CD4-positive, alpha-beta T cell (primary cell): Measurements from ENCODE around the gene NDUFV3. TPM values are rescaled to one million over a fixed set of nuclear protein-coding genes. Genes with fewer than 3 reads are reported as not detected.
"Not testable (repeated sequence)": the region's sequence is repeated elsewhere in the genome, so short reads cannot be mapped to it uniquely, and the experiment has no call there.

Experiments
- ATAC-seq: fragments of 200-7000 bp; cut with Tn5 transposase; one replicate; pipeline ENCODE4 v1.10.0; 2022; ENCODE audit warnings: mild to moderate bottlenecking; ENCODE audit not compliant: poor library complexity
- CTCF ChIA-PET: fragments of 350-600 bp; sonication (Branson Sonifier 250); formaldehyde crosslinking; loops from one replicate; lab custom pipeline; 2021; ENCODE audit warnings: antibody characterized with exemption, inconsistent platforms; lab: Charles Lee
- POLR2A ChIA-PET: fragments of 350-600 bp; sonication (Branson Sonifier 250); formaldehyde crosslinking; loops from one replicate; lab custom pipeline; 2021; ENCODE audit warnings: antibody characterized with exemption, inconsistent platforms; lab: Charles Lee
- DNase-seq, 14 experiments: peaks; one replicate each; pipeline ENCODE4 v3.0.0-alpha.2; 2013 to 2020; ENCODE audit warnings: mixed read lengths in 2 of 14
- H3K27ac ChIP-seq, 2 donors: one replicate each; pipeline versions ENCODE4 v1.5.1 to v1.7.0; 2013; ENCODE audit warnings: low read length in 2 of 2, low read depth in 1 of 2, mild to moderate bottlenecking in 1 of 2
- H3K27me3 ChIP-seq, 2 experiments: 1 replicate in 1 of 2; 2 replicates in 1 of 2; pipeline versions ENCODE4 v1.6.1 to v1.7.0; 2013; ENCODE audit warnings: low read length in 2 of 2, control low read depth in 1 of 2, mild to moderate bottlenecking in 1 of 2, moderate library complexity in 1 of 2; ENCODE audit not compliant: insufficient read depth in 2 of 2, control insufficient read depth in 1 of 2
- H3K36me3 ChIP-seq: one replicate; pipeline ENCODE4 v1.6.1; 2013; ENCODE audit warnings: low read length, control low read depth; ENCODE audit not compliant: insufficient read depth
- H3K4me1 ChIP-seq: one replicate; pipeline ENCODE4 v1.6.1; 2013; ENCODE audit warnings: low read length, control low read depth; ENCODE audit not compliant: insufficient read depth
- H3K4me3 ChIP-seq: one replicate; pipeline ENCODE4 v1.5.1; 2013; ENCODE audit warnings: mild to moderate bottlenecking, low read length, moderate library complexity
- H3K9me3 ChIP-seq, 2 experiments: 1 replicate in 1 of 2; 2 replicates in 1 of 2; pipeline versions ENCODE4 v1.6.1 to v1.7.0; 2013; ENCODE audit warnings: low read length in 2 of 2, mild to moderate bottlenecking in 2 of 2, control low read depth in 1 of 2, moderate library complexity in 1 of 2; ENCODE audit not compliant: control insufficient read depth in 1 of 2, insufficient read depth in 1 of 2
- H3K27ac Mint-ChIP-seq: one replicate; pipeline ENCODE4 v1.8.0; 2020; ENCODE audit warnings: mixed read lengths
- H3K27me3 Mint-ChIP-seq: one replicate; pipeline ENCODE4 v1.8.0; 2021; ENCODE audit warnings: mixed read lengths
- H3K36me3 Mint-ChIP-seq: one replicate; pipeline ENCODE4 v1.8.0; 2021; ENCODE audit warnings: low read depth, mixed read lengths
- H3K4me1 Mint-ChIP-seq: one replicate; pipeline ENCODE4 v1.8.0; 2021; ENCODE audit warnings: low read depth, mixed read lengths
- H3K4me3 Mint-ChIP-seq: one replicate; pipeline ENCODE4 v1.8.0; 2020; ENCODE audit warnings: mild to moderate bottlenecking, mixed read lengths
- H3K9me3 Mint-ChIP-seq: one replicate; pipeline ENCODE4 v1.8.0; 2020; ENCODE audit warnings: mixed read lengths
- intact Hi-C, 2 experiments: fragments of 100-400 bp; cut with DNase I in 1 of 2; cut with micrococcal nuclease in 1 of 2; formaldehyde crosslinking; loops; one replicate each; pipeline versions ENCODE4 v1.15.1 to v1.9.0; 2023 to 2025; cut with DNase I, micrococcal nuclease
- total RNA-seq, 174 experiments: library from RNA in 2 of 174; stranded (reverse) in 2 of 174; gene quantifications; one replicate each; pipeline ENCODE4 v1.2.3 and lab custom pipeline; 2021 to 2026
- TF ChIP-seq, protein P1 (sequence below): fragments of 200-600 bp; IDR thresholded peaks from one replicate; pipeline ENCODE4 v1.8.0; 2022; ENCODE audit warnings: antibody characterized with exemption, mild to moderate bottlenecking

Gene NDUFV3
- total RNA-seq, 2 experiments from 2014 or later = 15.3 to 15.8 TPM

DNA sequence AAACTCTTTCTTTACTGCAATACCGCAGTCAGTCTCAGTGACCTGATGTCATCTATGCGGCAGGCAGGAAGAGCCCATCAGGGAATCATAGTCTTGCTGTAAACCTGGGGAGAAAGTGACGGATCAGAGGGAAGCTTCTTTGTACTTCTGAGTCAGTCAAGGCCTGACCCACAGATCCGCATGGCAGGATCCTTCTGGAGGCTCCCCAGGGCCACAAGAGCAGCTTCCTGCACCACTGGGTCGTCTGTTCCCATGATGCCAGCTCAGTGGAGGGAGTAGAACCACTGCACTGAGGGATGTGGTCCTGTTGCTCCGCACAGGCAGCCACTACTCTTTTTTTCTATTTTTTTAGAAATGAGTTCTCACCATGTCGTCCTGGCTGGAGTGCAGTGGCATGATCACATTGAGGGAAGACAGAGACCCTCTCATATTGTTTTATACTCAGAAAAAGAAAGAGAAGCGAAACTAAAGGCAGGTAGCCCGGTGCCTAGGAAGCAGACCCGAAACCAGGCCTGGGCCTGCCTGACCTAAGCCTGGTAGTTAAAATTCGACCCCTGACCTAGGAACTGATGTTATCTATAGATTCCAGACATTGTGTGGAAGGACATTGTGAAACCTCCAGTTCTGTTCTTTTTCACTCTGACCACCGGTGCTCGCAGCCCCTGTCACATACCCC lies 38.6 kb downstream of the NDUFV3 start:
- H3K4me1 Mint-ChIP-seq = no peaks in the 10 kb centered on the region
- TF ChIP-seq, protein P1, sequence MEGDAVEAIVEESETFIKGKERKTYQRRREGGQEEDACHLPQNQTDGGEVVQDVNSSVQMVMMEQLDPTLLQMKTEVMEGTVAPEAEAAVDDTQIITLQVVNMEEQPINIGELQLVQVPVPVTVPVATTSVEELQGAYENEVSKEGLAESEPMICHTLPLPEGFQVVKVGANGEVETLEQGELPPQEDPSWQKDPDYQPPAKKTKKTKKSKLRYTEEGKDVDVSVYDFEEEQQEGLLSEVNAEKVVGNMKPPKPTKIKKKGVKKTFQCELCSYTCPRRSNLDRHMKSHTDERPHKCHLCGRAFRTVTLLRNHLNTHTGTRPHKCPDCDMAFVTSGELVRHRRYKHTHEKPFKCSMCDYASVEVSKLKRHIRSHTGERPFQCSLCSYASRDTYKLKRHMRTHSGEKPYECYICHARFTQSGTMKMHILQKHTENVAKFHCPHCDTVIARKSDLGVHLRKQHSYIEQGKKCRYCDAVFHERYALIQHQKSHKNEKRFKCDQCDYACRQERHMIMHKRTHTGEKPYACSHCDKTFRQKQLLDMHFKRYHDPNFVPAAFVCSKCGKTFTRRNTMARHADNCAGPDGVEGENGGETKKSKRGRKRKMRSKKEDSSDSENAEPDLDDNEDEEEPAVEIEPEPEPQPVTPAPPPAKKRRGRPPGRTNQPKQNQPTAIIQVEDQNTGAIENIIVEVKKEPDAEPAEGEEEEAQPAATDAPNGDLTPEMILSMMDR = no peak
- ChIA-PET POLR2A (no interaction called here), CTCF (no interaction called here)
- no peaks in the 10 kb centered on the region for H3K4me1 ChIP-seq
- intact Hi-C loops = no loop called here
- H3K9me3 ChIP-seq = no peaks in the 10 kb centered on the region
- H3K9me3 Mint-ChIP-seq = no peaks in the 10 kb centered on the region
- H3K27ac Mint-ChIP-seq = no peak overlapping the region
- ATAC-seq (no peak), DNase-seq (no peak)
- H3K4me3 Mint-ChIP-seq = no peak overlapping the region
- H3K27ac ChIP-seq = no peak overlapping the region
- no peaks in the 10 kb centered on the region for H3K27me3 Mint-ChIP-seq
- no peaks in the 10 kb centered on the region for H3K36me3 Mint-ChIP-seq
- H3K4me3 ChIP-seq = no peak overlapping the region
- H3K27me3 ChIP-seq = no peaks in the 10 kb centered on the region
- H3K36me3 ChIP-seq = no peaks in the 10 kb centered on the region

DNA sequence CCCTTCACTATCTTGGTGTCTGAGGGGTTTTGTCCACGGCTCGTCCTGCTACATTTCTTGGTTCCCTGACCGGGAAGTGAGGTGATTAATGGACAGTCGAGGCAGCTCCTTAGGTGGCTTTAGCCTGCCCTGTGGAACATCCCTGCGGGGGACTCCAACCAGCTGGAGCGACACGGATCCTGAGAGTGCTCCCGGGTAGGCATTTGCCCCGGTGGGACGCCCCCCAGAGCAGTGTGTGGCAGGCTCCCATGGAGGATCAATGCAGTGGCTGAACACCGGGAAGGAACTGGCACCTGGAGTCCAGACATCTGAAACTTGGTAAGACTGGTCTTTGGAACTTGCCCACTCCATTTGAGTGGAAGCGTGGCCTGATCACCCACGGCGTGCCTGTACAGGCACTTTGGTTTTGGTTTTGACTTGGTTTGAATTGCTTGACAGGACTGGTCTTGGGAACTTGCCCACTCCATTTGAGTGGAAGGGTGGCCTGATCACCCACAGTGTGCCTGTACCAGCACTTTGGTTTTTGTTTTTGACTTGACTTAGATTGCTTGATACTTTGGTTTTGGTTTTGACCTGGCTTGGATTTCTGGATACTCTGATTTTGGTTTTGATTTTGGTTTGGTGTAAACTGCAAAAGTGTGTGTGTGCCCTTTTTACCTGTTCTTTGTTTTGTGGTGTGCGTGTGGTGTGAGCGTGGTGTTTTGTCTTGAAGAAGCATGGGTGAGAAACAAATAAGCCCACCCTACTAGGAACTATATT lies 39.4 kb downstream of the NDUFV3 start:
- H3K4me1 Mint-ChIP-seq, DNase-seq, H3K9me3 ChIP-seq, intact Hi-C loops, H3K27ac Mint-ChIP-seq, H3K4me1 ChIP-seq, H3K27me3 Mint-ChIP-seq, H3K36me3 ChIP-seq, ATAC-seq, H3K9me3 Mint-ChIP-seq, H3K27ac ChIP-seq, H3K4me3 ChIP-seq, H3K36me3 Mint-ChIP-seq, H3K4me3 Mint-ChIP-seq, CTCF ChIA-PET, H3K27me3 ChIP-seq: not testable (repeated sequence)
- POLR2A ChIA-PET = interaction anchor here (0.7 kb wide), 1 partner anchor 387 kb away, joined by 4 read pairs; no protein-coding TSS in a partner anchor

DNA sequence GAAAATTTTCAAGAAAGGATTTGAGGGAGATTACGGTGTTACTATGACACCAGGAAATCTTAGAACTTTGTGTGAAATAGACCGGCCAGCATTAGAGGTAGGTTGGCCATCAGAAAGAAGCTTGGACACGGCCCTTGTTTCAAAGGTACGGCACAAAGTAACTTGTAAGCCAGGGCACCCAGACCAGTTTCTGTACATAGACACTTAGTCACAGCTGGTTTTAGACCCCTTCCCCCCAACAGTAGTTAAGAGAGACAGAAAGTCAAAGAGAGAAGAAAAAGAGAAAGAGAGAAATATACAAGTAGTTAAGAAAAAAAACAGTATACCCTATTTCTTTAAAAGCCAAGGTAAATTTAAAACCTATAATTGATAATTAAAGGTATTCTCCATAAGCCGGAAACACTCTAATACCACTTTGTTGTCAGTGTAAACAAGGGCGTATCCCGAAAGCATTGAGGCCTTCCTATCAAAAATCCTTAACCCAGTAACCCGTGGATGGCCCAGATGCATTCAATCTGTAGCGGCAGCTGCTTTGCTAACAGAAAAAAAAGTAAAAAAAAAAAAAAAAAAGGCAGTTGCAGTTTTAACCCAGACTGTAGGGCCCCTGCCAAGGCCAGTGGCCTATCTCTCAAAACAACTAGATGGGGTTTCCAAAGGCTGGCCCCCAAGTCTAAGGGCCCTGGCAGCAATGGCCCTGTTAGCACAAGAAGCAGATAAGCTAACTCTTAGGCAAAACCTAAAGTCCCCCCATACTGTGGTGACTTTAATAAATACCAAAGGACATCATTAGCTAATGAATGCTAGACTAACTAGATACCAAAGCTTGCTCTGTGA lies 40.2 kb downstream of the NDUFV3 start:
- H3K9me3 ChIP-seq, H3K9me3 Mint-ChIP-seq, H3K27me3 Mint-ChIP-seq, H3K4me1 ChIP-seq, H3K36me3 Mint-ChIP-seq, H3K4me1 Mint-ChIP-seq, H3K27me3 ChIP-seq, DNase-seq, H3K36me3 ChIP-seq, H3K4me3 Mint-ChIP-seq, ATAC-seq, H3K27ac Mint-ChIP-seq, H3K27ac ChIP-seq, H3K4me3 ChIP-seq, CTCF ChIA-PET, intact Hi-C loops: not testable (repeated sequence)
- POLR2A ChIA-PET = interaction anchor here (0.7 kb wide), 1 partner anchor 387 kb away, joined by 4 read pairs; no protein-coding TSS in a partner anchor

DNA sequence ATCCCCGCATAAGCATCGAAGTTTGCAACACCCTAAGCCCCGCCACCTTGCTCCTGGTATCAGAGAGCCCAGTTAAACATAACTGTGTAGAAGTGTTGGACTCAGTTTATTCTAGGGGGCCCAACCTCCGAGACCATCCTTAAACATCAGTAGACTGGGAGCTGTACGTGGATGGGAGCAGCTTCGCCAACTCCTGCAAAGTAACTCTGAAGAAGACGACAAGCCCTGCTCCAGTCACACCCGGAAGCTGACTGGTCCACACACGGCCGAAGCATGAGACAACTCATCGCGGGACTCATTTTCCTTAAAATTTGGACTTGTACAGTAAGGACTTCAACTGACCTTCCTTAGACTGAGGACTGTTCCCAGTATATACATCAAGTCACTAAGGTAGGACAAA lies 40.9 kb downstream of the NDUFV3 start:
- H3K36me3 Mint-ChIP-seq, H3K27ac ChIP-seq, H3K36me3 ChIP-seq, H3K4me1 ChIP-seq, H3K27me3 ChIP-seq, H3K4me1 Mint-ChIP-seq, H3K9me3 ChIP-seq, CTCF ChIA-PET, H3K27ac Mint-ChIP-seq, H3K27me3 Mint-ChIP-seq, ATAC-seq, DNase-seq, intact Hi-C loops, H3K4me3 ChIP-seq, H3K4me3 Mint-ChIP-seq, H3K9me3 Mint-ChIP-seq: not testable (repeated sequence)
- POLR2A ChIA-PET = interaction anchor here (0.6 kb wide), 1 partner anchor 13 kb away, joined by 3 read pairs; no protein-coding TSS in a partner anchor

DNA sequence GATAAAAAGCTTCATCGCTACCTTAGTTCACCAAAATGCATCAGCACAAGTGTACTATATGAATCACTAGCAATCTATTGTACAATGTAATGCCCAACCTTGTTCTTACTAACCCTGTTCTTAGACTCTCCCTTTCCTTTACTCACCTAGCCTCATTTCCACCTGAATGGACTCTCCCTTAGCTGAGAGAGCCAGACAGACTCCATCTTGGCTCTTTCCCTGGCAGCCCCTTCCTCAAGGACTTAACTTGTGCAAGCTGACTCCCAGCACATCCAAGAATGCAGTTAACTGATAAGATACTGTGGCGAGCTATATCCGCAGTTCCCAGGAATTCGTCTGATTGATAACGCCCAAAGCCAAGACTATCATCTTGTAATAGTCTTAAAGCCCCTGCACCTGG lies 43.3 kb downstream of the NDUFV3 start:
- DNase-seq, H3K27ac Mint-ChIP-seq, H3K4me1 ChIP-seq, H3K27ac ChIP-seq, H3K27me3 ChIP-seq, ATAC-seq, CTCF ChIA-PET, H3K4me1 Mint-ChIP-seq, H3K4me3 ChIP-seq, H3K36me3 Mint-ChIP-seq, H3K27me3 Mint-ChIP-seq, H3K9me3 Mint-ChIP-seq, H3K9me3 ChIP-seq, POLR2A ChIA-PET, H3K4me3 Mint-ChIP-seq, H3K36me3 ChIP-seq, intact Hi-C loops: not testable (repeated sequence)
